Forelimb muscle (tissue), 1 donor: ENCODE data around the gene IRAG1. TPM values are rescaled to one million over a fixed set of nuclear protein-coding genes. Genes with fewer than 3 reads are reported as not detected.

ENCODE experiments used
- DNase-seq: peaks from one replicate; pipeline ENCODE4 v3.0.0-alpha.2; 2013; ENCODE audit warnings: low read depth
- polyA plus RNA-seq: library from polyadenylated mRNA; unstranded; fragments of 120-200 nt; gene quantifications from one replicate; pipeline ENCODE4 v1.2.1, GENCODE V29; 2013; ENCODE audit not compliant: insufficient read length

The IRAG1 gene
- polyA plus RNA-seq = 4.9 TPM

- no peak for DNase-seq
These were observed at the start of gene IRAG1 for GRCh38 chr11:10693509-10694081. IRAG1 (minus strand) TSS chr11:10693755; CDS start chr11:10693602, 153 bp downstream.

- no peak for DNase-seq
These were observed 49.1 kb upstream of the IRAG1 start for GRCh38 chr11:10742460-10743208.

- peak; percentile 86 for DNase-seq
These were observed 42.2 kb upstream of the IRAG1 start for GRCh38 chr11:10735481-10736475.

DNA sequence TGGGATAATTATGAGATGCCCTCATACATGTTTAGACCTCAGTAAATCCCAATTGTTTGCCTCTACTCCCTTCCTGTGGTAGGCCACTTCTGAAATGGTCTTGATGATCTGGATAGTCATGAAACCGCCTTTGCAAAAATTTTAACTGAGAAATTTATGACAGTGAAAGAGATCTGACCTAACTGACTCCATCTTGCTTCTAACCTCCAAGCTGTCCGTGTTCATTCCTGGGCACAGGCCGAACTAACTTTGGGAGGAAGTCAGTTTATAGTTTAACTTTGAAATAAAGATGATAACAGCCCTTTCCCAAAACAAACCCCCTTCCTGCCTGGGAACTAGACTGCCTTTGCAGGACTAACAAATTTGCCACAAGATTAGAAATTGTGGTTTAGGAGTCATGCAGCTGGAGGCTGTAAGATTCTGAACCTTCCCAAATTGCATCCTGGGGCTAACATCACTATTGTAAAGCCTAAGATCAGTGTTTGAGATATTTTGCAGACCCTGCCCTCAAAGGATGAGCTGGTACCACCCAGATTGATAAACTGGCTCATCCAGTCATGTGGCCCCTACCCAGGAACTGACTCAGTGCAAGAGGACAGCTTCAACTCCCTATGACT, 37.6 kb upstream of the IRAG1 start:
- DNase-seq = no peak

GRCh38 chr11:10730151-10730550, 36.6 kb upstream of the IRAG1 start:
- DNase-seq = no peak

GRCh38 chr11:10728789-10729472, 35.4 kb upstream of the IRAG1 start:
- DNase-seq = no peak

DNA sequence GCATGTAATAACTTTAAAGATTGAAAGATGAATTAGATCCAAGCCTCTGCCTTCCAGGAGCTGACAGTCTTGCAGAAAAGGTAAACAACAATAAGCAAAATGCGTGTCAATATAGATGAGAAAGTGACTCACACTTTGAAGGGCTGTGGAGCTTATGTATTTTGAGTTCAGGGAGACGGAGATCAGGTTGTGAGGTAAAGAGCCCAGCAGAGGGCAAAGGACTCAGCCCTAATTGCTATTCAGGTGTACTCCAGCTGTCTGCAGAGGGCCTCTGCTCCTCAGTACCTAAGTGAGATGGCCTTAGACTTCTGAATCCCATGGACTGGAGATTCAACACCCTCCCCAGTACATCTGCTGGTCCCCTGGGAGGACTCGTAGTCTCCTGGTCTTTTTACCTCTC, 34.6 kb upstream of the IRAG1 start:
- DNase-seq = no peak

DNA sequence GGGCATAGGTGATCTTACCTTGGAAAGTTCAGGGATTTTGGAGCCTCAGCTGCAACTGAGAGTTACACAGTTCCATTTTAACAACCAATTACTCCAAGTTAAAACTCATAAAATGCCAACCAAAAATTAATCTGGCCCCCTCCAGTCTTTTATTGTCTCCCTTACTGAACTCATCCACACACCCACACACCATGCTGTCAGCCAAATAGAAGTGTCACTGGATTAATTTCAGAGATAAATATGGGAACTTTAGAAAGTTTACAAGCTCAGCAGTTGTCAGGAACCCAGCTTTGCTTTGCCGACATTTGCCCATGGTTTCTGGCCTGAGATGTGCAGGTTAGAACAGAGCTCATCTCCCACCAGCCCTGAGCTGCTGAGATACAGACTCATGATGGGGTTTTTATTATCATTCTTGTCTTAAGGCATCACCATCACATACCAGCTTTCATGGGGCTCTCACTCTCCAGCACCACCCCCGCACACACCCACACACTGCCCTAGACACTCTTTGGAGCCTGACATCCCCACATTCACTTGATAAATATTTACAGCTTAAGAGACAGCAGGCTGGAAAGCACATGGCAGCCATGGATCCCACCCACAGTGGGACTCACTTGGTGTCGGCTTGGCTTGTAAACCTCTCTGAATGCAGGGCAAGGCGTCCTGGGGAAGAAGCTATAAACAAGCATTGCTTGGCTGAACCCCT, 33.7 kb upstream of the IRAG1 start:
- no peak for DNase-seq

DNA sequence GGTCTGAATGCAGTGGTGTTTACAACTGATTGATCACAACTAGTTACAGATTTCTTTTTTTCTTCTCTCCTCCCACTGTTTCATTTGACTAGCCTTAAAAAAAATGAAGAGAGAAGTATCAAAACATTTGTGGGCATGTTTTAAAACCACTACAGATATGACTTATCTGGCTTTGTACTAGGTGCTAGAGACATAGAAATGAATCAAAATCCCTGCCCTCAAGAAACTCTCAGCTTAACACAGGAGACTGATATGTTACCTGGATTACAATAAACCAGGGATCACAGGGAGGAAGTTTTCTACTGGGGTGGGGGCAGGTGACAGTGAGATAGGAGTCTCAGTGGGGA, 32.3 kb upstream of the IRAG1 start:
- DNase-seq = no peak

GRCh38 chr11:10725114-10725906, 31.8 kb upstream of the IRAG1 start:
- no peak for DNase-seq

GRCh38 chr11:10722307-10722706, 28.8 kb upstream of the IRAG1 start:
- DNase-seq = no peak

- DNase-seq = no peak
These were observed 27.4 kb upstream of the IRAG1 start for GRCh38 chr11:10720881-10721376.

- DNase-seq = no peak
These were observed 26.1 kb upstream of the IRAG1 start for GRCh38 chr11:10719616-10720015.

GRCh38 chr11:10716543-10717259, 23.1 kb upstream of the IRAG1 start:
- no peak for DNase-seq

DNA sequence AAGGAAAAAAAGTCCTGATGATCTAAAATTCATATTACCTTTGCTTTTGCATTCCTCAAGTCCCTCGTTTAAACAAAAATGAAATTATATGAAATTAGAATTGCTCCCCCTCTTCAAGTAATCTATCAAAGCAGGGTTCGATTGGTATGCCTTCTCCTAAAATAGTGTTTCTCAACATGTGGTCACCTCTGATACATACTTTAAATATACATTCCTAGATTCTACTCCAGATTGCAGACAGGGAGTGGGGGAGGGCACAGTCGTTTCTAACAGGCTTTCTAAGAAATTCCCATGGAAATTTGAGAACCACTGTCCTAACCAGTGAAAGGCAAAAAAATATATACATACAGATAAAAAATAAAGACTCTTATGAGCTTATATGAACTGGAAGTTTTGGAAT, 22.6 kb upstream of the IRAG1 start:
- no peak for DNase-seq

DNA sequence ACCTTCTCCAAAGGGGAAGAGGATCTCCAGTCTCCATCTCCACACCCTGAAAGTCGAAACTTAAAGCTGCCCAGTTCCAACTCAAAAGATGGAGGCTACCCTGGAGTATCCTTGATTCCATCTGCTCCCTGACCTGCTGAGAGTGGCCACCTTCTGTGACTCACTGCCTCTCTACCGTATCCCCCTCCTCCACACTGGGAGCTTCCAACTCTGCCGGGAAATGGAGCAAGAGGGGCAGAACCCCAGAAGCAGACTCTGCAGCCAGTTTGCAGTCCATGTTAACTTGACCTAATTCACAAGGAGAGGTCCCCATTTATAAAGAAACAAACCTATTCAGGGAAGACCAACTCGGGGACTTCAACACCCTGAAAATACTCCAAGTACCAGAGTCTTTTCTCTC, 22.0 kb upstream of the IRAG1 start:
- no peak for DNase-seq

GRCh38 chr11:10709299-10710086, 15.9 kb upstream of the IRAG1 start:
- DNase-seq = no peak

DNA sequence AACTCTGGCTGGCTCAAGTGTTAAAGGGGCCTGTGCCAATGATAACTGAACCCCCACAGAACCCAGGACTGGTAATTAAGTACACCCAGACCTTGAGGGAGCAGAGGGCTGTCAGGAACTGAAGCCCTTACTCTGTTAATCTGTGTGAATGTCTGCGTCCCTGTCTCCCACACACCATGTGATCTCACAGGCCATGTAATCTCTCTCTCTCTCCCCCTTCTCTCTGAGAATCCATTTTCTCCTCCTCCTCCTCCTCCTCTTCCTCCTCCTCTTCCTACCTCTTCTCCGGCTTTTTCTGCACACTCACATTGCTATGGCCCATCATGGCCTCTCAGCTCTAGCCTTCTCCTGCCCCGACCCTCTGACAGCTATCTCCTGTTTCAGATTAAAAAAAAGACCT, 14.6 kb upstream of the IRAG1 start:
- no peak for DNase-seq
